GM19328 (cell line): ENCODE results near the gene HIBCH.

Experiments
- ATAC-seq: cut with Tn5 transposase; IDR thresholded peaks from one replicate; pipeline ENCODE4 v1.9.1; 2021; ENCODE audit warnings: mild to moderate bottlenecking, moderate library complexity; ENCODE audit not compliant: unreplicated experiment

Gene HIBCH

DNA sequence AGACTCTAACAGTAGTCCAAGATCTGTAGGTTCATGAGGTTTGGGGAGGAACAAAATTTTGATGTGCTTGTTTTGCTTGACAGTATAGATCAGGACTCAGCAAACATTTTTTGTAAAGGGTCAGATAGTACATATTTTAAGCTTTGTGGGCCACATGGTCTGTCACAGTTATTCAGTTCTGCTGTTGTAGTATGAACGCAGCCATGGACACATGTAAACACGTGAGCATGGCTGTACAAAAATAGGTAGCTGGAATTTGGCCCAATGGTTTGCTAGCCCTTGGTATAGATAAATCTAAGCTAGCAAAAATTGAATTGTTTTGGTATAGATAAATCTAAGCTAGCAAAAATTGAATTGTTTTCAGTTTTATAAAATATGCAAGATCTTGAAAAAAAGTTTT lies 120.5 kb downstream of the HIBCH start:
- no peak for ATAC-seq

DNA sequence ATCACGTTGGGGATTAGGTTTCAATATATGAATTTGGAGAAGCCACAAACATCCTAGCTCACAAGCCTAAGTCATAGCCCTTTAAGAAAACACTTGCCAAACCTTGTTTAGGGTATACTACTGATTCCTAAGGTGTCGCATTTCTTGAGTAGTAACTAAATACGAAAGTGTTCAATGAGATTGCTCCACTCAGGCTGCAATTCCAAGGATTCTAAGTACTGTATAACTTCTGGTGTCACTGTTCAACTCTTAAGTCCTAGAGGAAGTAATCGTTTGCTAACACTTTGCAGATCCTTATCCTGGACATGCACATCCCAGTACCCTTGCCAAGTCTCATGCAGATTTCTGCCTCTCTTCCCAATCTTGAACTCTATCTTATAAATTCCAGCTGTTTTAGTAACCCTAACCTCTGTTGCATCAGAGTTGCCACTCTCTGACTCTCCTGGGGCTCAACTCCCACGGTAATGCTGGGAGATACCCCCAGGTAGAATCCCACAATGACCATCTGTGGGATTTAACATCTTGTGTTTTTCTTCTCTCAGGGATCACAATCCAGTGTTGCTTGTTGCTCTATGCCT lies 122.4 kb downstream of the HIBCH start:
- ATAC-seq: no peak

DNA sequence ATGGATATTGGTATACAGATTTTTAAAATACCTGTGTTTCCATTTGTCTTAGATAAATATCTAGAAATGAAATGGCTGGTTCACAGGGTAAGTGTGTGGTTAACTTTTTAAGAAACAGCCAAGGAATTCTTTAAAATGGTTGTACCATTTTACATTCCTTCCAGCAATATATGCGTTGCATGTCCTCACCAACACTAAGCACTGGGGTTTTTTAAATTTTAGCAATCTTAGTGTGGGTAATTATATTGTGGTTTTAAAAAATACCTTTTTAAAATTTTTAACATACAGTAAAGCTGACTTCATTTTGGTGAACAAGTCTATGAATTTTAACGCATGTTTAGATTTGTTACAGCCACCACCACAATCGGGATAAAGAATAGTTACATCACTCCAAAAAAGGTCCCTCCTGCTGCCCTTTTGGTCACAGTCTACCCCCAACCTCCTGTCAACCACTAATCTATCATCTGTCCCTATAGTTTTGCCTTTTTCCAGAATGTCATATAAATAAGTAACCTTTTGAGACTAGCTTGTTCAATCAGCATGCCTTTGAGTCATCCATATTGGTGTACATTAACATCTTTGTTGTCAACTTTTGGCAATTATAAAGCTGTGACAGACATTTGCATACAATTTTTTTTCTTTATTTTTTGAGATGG lies 129.0 kb downstream of the HIBCH start:
- ATAC-seq: no peak

DNA sequence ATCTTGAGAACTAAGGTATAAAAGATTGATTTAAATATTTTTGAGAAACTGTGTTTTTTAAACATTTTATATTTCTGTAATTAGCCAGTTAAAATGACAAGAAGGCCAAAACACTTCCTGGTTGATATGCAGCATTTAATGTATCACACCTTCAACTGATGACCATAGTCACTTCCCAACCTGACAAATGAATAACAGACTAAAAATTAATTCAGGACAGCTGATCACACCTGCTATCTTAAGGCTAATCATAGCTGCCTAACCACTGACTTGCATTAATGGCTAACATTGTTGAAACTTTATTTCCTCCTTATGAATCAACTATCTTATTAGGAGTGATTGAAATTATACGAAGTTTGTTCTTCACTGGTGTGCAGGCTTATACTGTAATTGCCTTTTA lies 131.3 kb downstream of the HIBCH start:
- no peak for ATAC-seq

DNA sequence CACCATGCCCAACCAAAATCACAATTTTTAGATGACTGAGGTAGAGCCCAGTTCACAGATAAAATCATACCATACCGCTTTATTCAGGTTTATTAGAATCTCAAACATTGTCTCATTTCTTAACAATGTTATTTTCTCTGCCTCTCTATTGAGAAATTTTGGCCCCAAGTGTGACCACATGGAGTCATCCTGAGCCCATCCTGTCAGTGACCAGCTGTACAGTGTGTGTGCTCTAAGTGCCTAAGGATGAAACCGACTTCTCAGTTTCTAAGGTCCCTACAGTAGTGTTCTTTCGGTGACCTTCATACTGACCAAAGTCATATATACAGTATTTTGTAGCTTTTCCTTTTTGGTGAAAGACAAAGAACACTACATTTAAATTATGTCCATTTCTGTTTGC lies 133.4 kb downstream of the HIBCH start:
- ATAC-seq: no peak

DNA sequence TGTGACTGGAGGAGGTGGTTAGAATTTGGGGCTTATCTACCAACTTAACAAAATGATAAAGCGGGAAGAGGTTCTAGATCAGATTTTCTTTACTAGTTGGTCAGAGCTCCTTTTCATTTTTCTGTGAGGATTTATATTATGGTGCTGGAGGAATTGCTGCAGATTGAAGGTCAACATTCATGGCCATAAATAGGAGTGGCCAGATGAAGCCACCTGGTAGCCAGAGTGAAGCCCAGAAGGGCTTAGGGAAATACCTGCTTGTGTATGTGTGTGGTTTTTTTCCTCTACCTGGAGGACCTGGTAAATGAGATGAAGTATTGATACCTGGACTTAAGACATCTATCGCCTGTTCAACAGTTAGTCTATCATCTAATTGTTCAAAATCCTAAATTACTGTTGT lies 134.2 kb downstream of the HIBCH start:
- ATAC-seq: no peak

DNA sequence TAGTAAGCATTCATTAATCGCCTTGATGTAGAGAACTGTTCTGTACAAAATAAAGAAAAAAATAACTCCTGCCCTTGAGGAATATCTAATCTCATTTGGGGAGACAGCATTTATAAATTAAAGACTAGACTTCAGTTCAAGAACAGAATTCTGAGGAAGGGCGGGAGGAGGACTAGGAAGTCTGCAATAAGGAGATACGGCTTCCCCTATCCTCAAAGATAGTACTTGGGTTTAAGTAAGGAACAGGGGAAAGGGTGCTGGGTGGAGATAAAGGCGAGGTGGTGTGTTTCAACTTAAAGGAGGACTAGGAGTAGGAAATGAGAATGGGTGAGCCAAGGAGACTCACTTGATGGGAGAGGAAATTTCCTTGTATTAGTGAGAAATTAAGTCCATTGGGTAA lies 135.2 kb downstream of the HIBCH start:
- ATAC-seq: no peak

DNA sequence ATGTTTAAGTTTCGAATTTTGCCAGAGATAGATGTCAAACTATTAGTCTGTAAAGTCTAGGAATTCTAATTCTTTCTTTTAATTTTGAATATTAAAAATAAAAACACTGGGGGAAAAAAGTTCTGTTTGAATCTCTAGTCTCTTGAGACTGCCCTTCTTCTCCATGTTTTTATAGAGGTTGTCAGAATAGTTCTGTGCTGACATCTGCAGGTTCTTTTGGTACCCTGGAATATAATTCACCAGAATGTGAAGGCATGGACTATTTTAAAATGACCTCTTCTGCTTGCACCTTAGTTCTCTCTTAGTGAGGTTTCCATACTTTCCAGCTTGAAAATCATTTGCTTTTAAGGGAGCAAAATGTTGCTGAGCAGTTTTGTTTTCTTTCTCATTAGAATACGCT lies 136.1 kb downstream of the HIBCH start:
- no peak for ATAC-seq

DNA sequence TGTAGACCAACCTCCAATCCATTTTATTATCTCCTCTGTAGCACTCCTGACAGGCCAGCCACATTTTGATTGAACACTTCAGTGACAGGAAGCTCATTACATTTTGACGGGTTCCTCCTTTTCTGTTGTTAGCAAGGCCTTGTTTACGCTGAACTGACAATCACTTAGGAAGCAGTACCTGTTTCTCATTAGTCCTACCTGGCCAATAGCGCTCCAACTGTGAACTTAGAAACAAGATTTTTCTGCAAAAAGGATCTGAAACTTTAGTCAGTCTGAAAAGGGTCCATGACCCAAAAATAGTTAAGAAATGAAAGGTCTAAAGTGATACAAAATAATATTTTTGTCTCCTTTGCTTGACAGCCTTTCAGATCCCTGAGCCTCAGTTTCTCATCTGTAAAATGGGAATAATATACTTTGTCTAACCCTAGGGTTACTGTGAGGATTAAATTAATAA lies 137.5 kb downstream of the HIBCH start:
- no peak for ATAC-seq

DNA sequence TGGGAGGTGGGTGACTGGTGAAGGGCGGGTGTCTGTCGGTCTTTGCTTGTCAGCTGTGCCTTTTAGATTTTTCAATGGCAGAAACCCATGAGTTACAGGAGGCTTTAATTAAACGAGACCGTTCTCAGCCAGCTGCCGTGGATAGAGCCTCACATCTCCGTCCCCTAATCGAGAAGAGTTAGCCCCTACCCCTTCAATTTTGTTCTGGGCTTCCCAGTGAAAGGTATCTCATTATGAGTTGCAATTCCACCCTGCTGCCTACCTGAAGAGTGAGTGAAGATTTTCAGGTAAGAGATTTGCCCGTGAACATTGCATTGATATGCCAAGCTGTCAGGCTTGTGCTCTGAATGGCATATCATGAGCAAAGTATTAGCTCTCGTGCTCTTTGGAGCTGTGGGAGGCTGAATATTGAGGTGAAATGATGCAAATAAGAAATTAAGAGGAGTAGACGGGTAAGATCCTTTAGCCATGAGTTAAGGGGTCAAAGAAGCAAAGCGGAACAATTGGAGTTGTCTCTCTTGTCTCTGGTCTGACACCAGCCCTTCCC lies 138.4 kb downstream of the HIBCH start:
- ATAC-seq: no peak

DNA sequence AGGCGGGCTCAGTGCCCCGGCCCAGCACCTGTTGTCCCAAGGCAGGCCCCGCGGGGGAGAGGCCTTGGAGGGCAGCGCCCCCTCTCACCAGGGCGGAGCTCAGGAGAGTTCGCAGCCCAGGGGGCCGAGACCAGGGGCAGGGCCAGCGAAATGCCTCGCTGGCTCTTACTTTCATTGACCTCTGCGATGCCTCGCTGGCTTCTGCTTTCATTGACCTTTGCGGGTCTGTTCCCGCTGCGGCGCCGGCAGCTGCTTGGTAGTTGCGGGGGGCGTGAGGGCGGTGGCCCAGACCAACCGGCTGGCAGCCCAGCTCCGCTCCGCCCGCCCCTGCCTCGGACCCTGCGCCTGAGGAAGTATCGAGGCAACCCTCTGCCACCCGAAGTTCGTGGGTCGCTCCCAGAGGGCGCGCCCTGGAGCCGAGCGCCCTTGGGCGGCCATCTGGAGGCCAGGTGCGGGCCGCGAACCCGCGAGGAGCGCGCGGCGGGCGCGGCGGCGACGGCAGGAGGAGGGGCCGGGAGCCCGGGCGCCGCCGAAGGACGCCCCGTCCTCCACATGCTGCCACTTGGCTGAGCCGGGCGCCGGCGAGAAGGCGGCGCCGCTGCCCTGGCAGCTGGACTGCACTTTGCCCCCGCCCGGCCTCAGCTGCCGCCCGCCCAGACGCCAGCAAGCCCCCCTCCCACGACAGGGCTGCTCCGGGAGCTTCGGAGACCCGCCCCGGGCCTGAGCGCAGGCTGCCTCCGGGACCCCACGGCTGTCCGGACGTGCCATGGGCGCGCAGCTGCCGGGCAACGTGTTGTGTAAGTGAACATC lies 139.1 kb downstream of the HIBCH start:
- peak; percentile 79 for ATAC-seq

DNA sequence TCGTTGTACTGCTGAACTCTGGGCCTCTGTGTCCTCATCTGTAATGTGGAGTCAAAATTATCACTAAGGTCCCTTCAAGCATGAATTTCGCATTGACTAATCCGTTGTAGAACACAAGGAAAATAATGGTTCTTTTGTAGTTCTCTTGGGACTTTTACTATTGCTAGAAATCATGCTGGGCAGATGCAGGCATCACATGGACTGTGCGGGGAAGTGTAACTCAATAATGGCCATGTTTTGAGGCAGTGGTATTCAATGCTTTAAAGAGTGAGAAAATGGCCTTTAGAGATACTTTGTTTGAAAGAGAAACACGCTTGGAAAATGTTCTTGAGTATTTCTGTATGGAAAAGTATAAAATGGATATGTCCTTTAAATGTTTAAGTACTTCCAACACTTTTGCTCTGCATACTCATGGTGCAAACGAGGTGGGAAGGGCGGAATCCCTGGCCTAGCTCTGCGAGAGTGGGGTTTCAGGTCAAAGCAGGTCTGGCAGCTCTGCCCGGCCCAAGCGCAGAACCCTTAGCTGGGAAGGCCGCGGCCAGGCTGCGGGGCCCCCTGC lies 139.8 kb downstream of the HIBCH start:
- no peak for ATAC-seq

DNA sequence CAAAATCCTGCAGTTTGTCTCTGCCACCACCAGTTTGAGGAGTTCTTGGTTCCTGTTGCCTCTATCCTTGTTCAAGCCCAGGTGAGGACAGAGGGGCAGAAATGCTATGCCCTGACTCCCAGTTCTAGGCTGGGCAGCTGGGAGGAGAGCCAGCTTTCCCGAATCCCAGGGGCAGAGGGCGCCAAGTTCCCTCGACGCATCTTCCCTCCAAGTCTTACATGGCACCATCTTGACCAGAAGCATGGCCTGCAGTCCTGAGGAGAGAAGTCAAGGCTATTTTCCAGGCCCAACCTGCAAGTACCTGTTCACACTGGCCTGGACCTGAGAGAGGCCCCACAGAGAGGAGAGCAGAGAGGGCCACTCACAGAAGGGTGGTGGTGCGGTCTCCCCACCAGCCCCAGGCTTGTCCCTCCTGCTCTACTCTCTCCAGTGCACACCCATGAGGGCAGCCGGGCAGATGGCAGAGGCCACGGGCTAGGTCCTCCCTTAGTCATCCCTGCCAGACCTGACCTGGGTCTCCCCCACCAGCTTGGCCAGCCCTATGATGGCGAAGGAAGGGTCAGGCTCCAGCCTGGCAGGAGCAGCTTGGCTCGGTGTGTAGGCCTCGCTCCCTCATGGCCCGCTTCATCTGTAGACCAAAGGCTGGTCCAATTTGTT lies 141.4 kb downstream of the HIBCH start:
- no peak for ATAC-seq

DNA sequence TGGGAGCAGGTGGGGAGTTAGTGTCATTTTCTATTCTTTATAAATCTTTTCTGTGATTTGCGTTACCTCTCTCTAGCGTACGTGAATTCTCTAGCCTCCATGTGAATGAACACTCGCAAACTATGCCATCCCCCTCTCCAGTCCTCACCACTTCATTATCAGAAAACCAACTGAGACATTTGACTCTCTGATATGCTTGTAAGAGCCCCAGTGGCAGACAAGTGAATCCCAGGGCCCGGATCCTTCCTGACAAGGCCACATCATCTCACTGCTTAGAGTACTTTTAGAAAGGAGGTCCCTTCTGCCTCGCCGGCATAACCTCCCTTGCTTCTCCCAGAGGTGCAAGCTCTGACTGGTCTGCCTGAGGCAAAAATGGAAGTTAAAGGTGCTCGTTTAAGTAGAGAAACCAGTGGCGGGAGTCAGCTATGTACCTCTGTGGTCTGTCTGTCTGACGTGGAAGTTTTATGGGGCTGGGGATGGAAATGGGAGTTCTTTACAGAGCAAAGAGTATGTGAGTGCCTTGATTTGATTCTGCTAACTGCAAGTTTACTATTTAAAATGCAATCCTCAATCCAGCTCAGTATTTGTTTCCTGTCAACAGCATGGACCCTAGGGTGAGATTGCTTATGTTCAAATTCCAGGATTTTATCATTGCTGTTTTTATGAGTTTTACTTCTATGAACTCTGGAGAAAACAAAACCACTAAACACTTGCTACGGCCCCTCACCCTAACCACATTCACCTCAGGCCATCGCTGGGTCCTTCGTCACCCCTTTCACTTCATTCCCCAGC lies 142.2 kb downstream of the HIBCH start:
- ATAC-seq: no peak

DNA sequence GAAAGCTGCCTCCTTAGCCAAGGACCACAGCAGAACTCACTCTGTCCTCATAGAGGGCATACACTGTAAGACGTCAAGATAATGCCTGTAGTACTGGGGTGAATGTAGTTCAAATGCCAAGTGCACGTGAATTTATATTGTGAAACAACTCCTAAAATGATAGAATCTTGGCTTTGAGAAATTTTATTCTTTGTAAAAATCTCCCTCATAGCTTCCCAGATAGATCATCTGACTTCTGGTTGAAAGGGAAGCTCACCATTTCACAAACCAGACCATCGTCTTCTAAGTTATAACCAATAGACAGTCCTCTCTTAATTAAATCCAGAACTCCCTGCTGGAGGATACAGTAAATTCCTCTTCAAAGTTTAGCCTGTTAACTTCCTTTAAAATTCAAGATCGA lies 146.2 kb downstream of the HIBCH start:
- no peak for ATAC-seq

DNA sequence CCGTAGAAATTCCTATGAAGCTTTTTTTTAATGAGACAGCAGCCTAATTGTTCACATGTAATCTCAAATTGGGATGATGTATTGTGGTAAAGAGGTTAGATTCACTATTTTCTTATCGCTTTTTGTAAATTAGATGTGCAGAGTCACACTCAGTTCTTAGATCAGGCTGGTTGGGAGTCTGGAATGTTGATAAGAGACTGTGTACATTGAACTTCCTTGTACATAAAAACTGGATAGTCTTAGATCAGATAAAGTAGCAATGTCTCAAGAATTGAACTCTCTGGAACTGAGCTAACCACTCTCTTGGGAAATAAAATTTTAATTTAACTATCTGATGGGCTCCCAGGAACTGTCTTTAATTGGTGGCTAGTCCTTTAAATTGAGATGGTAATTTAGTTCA lies 149.0 kb downstream of the HIBCH start:
- no peak for ATAC-seq

DNA sequence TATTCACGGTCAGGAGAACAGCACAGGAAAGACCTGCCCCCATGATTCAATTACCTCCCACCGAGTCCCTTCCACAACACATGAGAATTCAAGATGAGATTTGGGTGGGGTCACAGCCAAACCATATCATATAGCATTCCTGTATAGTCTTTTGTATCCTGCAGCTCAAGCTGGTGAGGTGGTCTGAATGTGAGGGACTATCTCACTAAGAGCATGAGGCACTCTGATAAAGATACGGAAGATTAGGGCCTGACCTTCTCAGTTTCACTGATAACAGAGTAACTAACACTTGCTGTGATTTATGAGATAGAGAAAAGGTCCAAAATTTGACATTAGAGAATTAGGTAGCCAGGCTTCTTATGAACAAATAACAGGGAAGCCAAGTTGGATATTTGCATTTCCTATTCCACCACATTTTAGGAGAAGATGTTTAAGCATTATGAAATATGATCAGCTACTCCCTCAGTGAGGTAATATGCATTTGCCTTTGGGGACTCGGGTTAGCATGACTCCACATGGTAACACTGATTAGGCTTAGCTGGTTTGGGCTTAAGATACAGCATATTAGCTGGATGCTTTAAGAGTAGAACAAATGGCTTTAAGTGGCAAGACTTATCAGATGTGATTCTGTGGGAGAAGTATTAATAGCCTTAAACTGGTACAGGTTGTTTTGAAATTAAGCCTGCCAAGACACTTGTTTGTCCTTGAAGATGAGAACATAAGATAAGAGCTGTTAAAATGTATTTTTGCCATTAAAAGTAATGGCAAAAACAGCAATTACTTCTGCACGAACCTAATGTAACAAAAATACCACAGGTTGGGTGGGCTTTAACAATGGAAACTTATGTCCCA lies 150.2 kb downstream of the HIBCH start:
- ATAC-seq: no peak

DNA sequence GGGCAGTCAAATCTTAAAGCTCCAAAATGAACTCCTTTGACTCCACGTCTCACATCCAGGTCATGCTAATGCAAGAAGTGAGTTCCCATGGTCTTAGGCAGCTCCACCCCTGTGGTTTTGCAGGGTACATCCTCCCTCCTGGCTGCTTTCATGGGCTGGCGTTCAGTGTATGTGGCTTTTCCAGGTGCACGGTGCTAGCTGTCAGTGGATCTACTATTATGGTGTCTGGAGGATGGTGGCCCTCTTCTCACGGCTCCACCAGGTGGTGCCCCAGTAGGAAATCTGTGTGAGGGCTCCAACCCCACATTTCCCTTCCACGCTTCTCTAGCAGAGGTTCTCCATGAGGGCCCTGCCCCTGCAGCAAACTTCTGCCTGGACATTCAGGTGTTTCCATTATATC lies 151.9 kb downstream of the HIBCH start:
- ATAC-seq: no peak

DNA sequence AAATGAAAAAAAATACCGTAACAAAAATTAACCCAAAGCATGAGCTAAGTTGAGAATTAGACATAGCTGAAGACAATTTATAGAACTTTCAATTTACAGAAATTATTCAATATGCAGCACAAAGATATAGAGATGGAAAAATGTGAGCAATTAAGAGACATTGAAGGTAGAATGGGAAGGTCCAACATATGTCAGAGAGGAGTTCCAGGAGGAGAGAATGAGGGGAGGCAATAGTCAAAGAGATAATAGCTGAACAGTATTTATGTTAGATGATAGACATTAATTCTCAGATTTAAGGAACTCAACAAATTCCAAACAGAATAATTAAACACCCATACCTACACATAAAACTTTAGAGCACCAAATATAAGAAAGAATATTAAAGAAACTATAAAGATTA lies 154.1 kb downstream of the HIBCH start:
- no peak for ATAC-seq
